Transverse colon (tissue), 4 donors: ENCODE results near the gene SUGCT. TPM values are rescaled to one million over a fixed set of nuclear protein-coding genes. Genes with fewer than 3 reads are reported as not detected.

Experiments
- DNase-seq: peaks from one replicate; pipeline ENCODE4 v3.0.0-alpha.2; 2019
- H3K27ac ChIP-seq, 4 donors: fragments of 200-600 bp; sonication (generic); 2 replicates each; pipeline ENCODE4 v1.5.1; 2016 to 2018; ENCODE audit warnings: inconsistent platforms in 4 of 4
- H3K27me3 ChIP-seq: fragments of 200-600 bp; sonication (generic); 2 replicates; pipeline ENCODE4 v1.5.1; 2017; ENCODE audit warnings: inconsistent platforms
- H3K36me3 ChIP-seq, 4 donors: fragments of 200-600 bp; sonication (generic); 2 replicates each; pipeline ENCODE4 v1.5.1; 2017 to 2019; ENCODE audit warnings: inconsistent platforms in 4 of 4
- H3K4me1 ChIP-seq, 4 donors: fragments of 200-600 bp; sonication (generic); 2 replicates each; pipeline ENCODE4 v1.5.1; 2017 to 2020; ENCODE audit warnings: inconsistent platforms in 4 of 4
- H3K4me3 ChIP-seq, 4 donors: fragments of 200-600 bp; sonication (generic); 1 replicate in 1 of 4; 2 replicates in 3 of 4; pipeline versions ENCODE4 v1.5.1 to v1.6.1; 2017 to 2019; ENCODE audit warnings: inconsistent platforms in 4 of 4
- H3K9me3 ChIP-seq, 2 donors: fragments of 200-600 bp; sonication (generic); 2 replicates each; pipeline ENCODE4 v1.5.1; 2017 to 2019; ENCODE audit warnings: inconsistent platforms in 2 of 2
- CTCF ChIP-seq, 5 experiments: fragments of 200-600 bp in 3 of 5; fragments of 450-650 bp in 2 of 5; sonication (generic) in 3 of 5; IDR thresholded peaks; 1 replicate in 2 of 5; 2 replicates in 3 of 5; pipeline ENCODE4 v1.5.1; 2016 to 2017; ENCODE audit warnings: antibody characterized with exemption in 5 of 5, inconsistent platforms in 3 of 5, mild to moderate bottlenecking in 2 of 5, moderate library complexity in 1 of 5
- EP300 ChIP-seq: sonication (generic); formaldehyde crosslinking; IDR thresholded peaks from one replicate; pipeline ENCODE4 v1.6.1; 2017; ENCODE audit warnings: antibody characterized with exemption, low read depth
- POLR2A ChIP-seq: fragments of 450-650 bp; IDR thresholded peaks from one replicate; pipeline ENCODE4 v1.6.1; 2016; ENCODE audit warnings: antibody characterized with exemption, mild to moderate bottlenecking, moderate library complexity
- POLR2AphosphoS5 ChIP-seq, 3 donors: sonication (generic); formaldehyde crosslinking; IDR thresholded peaks; one replicate each; pipeline ENCODE4 v1.6.1; 2016; ENCODE audit warnings: antibody characterized with exemption in 3 of 3
- WGBS, 2 donors: methylation state at CpG; one replicate each; pipeline ENCODE4 v1.1.5; 2018; ENCODE audit warnings: low coverage in 1 of 2; 5-methylcytosine and 5-hydroxymethylcytosine counted together
- in situ Hi-C, 4 donors: fragments of 200-750 bp; cut with MboI; loops; one replicate each; pipeline versions ENCODE4 v1.15.0 to v1.15.1; 2017; ENCODE audit warnings: low sequenced_read_pairs in 3 of 4, low pct_ligation_motif_present in 1 of 4, low pct_unique_long_range_greater_than_20kb in 1 of 4
- intact Hi-C: fragments of 100-400 bp; cut with DNase I; formaldehyde crosslinking; loops from one replicate; pipeline ENCODE4 v1.15.1; 2023; ENCODE audit warnings: low total_unique reads
- total RNA-seq, 4 donors: library from RNA; depleted of rRNA; stranded (reverse); fragments of >200 nt; gene quantifications; one replicate each; pipeline ENCODE4 v1.1.0, GENCODE V29; 2016

SUGCT gene
- total RNA-seq, 4 donors from 2014 or later = 2.6 to 44.5 (median 15.9) TPM

GRCh38 chr7:40746841-40747556, 612.2 kb downstream of the SUGCT start:
- 78 to 82% methylated on average over 3 to 12 of the region's 12 CpGs for WGBS, 2 donors
- in situ Hi-C loops = no loop called here
- TF ChIP-seq CTCF (IDR thresholded peaks at IDR 0.05) = no peak
- no peak for TF ChIP-seq POLR2A
- no peak for TF ChIP-seq EP300
- TF ChIP-seq POLR2AphosphoS5 (IDR thresholded peaks at IDR 0.05) = no peak
- no peaks in the 10 kb centered on the region for H3K4me1 ChIP-seq
- intact Hi-C loops = no loop called here
- H3K36me3 ChIP-seq = no peaks in the 10 kb centered on the region
- H3K27me3 ChIP-seq = no peaks in the 10 kb centered on the region
- no peak for DNase-seq
- no peak overlapping the region for H3K4me3 ChIP-seq
- H3K27ac ChIP-seq = no peak overlapping the region
- no peaks in the 10 kb centered on the region for H3K9me3 ChIP-seq

GRCh38 chr7:40747856-40748255, 613.1 kb downstream of the SUGCT start:
- no peaks in the 10 kb centered on the region for H3K4me1 ChIP-seq
- no peak overlapping the region for H3K4me3 ChIP-seq
- in situ Hi-C loops (no loop called here), intact Hi-C loops (no loop called here)
- DNase-seq = no peak
- H3K9me3 ChIP-seq = no peaks in the 10 kb centered on the region
- WGBS, 2 donors = 63 to 71% methylated on average over 2 of the region's 2 CpGs
- H3K27me3 ChIP-seq = no peaks in the 10 kb centered on the region
- no peak overlapping the region for H3K27ac ChIP-seq
- no peaks in the 10 kb centered on the region for H3K36me3 ChIP-seq
- no peak for TF ChIP-seq CTCF (IDR thresholded peaks at IDR 0.05)
- TF ChIP-seq POLR2A = no peak
- no peak for TF ChIP-seq POLR2AphosphoS5 (IDR thresholded peaks at IDR 0.05)
- TF ChIP-seq EP300 = no peak

- intact Hi-C loops = no loop called here
These were observed 615.1 kb downstream of the SUGCT start for GRCh38 chr7:40749877-40750276.

DNA sequence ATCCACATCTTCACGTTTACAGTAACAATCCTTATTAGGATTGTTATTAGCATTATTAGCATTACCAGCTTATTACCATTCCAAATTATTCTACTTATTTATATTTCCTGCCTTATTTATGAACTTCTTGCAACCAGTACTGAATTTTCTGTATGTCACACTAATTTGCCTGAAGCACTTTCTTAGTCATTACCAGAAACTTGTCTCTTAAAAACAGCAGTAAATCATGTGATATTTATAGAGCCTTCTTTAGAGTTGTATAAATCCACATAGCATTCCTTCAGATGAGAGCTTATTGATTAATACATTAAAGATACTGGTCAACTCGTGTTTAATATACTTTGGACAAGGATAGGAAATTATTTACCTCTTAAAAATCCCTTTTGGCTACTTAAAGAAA, 618.6 kb downstream of the SUGCT start:
- H3K27ac ChIP-seq = no peak overlapping the region
- in situ Hi-C loops (loop anchor here in 1 of 4 donors (25.0 kb wide), 1 partner anchor 416 kb away; no protein-coding TSS in a partner anchor), intact Hi-C loops (no loop called here)
- H3K9me3 ChIP-seq = no peaks in the 10 kb centered on the region
- no peaks in the 10 kb centered on the region for H3K27me3 ChIP-seq
- H3K4me3 ChIP-seq = no peak overlapping the region
- TF ChIP-seq POLR2A (no peak), EP300 (no peak), POLR2AphosphoS5 (IDR thresholded peaks at IDR 0.05) (no peak), CTCF (IDR thresholded peaks at IDR 0.05) (no peak)
- DNase-seq = no peak
- H3K4me1 ChIP-seq = no peaks in the 10 kb centered on the region
- no peaks in the 10 kb centered on the region for H3K36me3 ChIP-seq
- WGBS, 2 donors = 43 to 63% methylated on average over 2 of the region's 2 CpGs

More at GRCh38 chr7:40749877-40750276, 615.1 kb downstream of the SUGCT start:
- in situ Hi-C loops = loop anchor here in 1 of 4 donors (25.0 kb wide), 1 partner anchor 413 kb away; no protein-coding TSS in a partner anchor
- Histone ChIP-seq H3K27me3 (no peaks in the 10 kb centered on the region), H3K27ac (no peak overlapping the region), H3K36me3 (no peaks in the 10 kb centered on the region), H3K9me3 (no peaks in the 10 kb centered on the region), H3K4me1 (no peaks in the 10 kb centered on the region), H3K4me3 (no peak overlapping the region)
- no peak for DNase-seq
- 84 to 88% methylated on average over 4 to 5 of the region's 5 CpGs for WGBS, 2 donors
- TF ChIP-seq EP300 = no peak
- TF ChIP-seq POLR2A = no peak
- no peak for TF ChIP-seq CTCF (IDR thresholded peaks at IDR 0.05)
- no peak for TF ChIP-seq POLR2AphosphoS5 (IDR thresholded peaks at IDR 0.05)
